ENCODE data around the gene EPHA2.
"Not testable (repeated sequence)": the region's sequence is repeated elsewhere in the genome, so short reads cannot be mapped to it uniquely, and the experiment has no call there.

Gene EPHA2

GRCh38 chr1:16155537-16156410 lies at the start of gene EPHA2:
Gene EPHA2 (minus strand): TSS chr1:16156069. CDS start chr1:16155932, 137 bp downstream.
- DNase-seq (ENCODE audit: low spot score): peak; percentile 92

GRCh38 chr1:16205334-16205671 lies 49.4 kb upstream of the EPHA2 start:
- no peak for DNase-seq (ENCODE audit: low spot score)

- no peak for DNase-seq (ENCODE audit: low spot score)
Observed at GRCh38 chr1:16204634-16205333, 48.9 kb upstream of the EPHA2 start.

GRCh38 chr1:16204216-16204615 lies 48.3 kb upstream of the EPHA2 start:
- no peak for DNase-seq (ENCODE audit: low spot score)

GRCh38 chr1:16203550-16203949 lies 47.7 kb upstream of the EPHA2 start:
- DNase-seq (ENCODE audit: low spot score): no peak

- DNase-seq (ENCODE audit: low spot score): no peak
Observed at GRCh38 chr1:16202281-16203210, 46.7 kb upstream of the EPHA2 start.

- DNase-seq (ENCODE audit: low spot score): no peak
Observed at GRCh38 chr1:16199700-16200099, 43.8 kb upstream of the EPHA2 start.

- no peak for DNase-seq (ENCODE audit: low spot score)
Observed at GRCh38 chr1:16199157-16199501, 43.3 kb upstream of the EPHA2 start.

- DNase-seq (ENCODE audit: low spot score): no peak
Observed at GRCh38 chr1:16198444-16199156, 42.7 kb upstream of the EPHA2 start.

GRCh38 chr1:16196874-16197273 lies 41.0 kb upstream of the EPHA2 start:
- DNase-seq (ENCODE audit: low spot score): no peak

- not testable (repeated sequence) for DNase-seq (ENCODE audit: low spot score)
Observed at GRCh38 chr1:16196139-16196538, 40.3 kb upstream of the EPHA2 start.

- DNase-seq (ENCODE audit: low spot score): no peak
Observed at GRCh38 chr1:16195518-16195905, 39.6 kb upstream of the EPHA2 start.

- DNase-seq (ENCODE audit: low spot score): no peak
Observed at GRCh38 chr1:16191916-16192546, 36.2 kb upstream of the EPHA2 start.

- no peak for DNase-seq (ENCODE audit: low spot score)
Observed at GRCh38 chr1:16191309-16191708, 35.4 kb upstream of the EPHA2 start.

- DNase-seq (ENCODE audit: low spot score): no peak
Observed at GRCh38 chr1:16189921-16190621, 34.2 kb upstream of the EPHA2 start.

- no peak for DNase-seq (ENCODE audit: low spot score)
Observed at GRCh38 chr1:16189003-16189402, 33.1 kb upstream of the EPHA2 start.

GRCh38 chr1:16187748-16188401 lies 32.0 kb upstream of the EPHA2 start:
- DNase-seq (ENCODE audit: low spot score): peak; percentile 88

- DNase-seq (ENCODE audit: low spot score): no peak
Observed at GRCh38 chr1:16186655-16187235, 30.9 kb upstream of the EPHA2 start.

- DNase-seq (ENCODE audit: low spot score): no peak
Observed at GRCh38 chr1:16184557-16185303, 28.9 kb upstream of the EPHA2 start.
